Parathyroid adenoma (tissue), 2 donors: ENCODE data around the gene ACOT8.

Source experiments
- H2AFZ ChIP-seq: fragments of 300-600 bp; sonication (generic); one replicate; pipeline ENCODE4 v1.7.0; 2017; ENCODE audit warnings: antibody characterized with exemption, mild to moderate bottlenecking
- H3K27ac ChIP-seq: fragments of 300-600 bp; sonication (generic); one replicate; pipeline ENCODE4 v1.7.0; 2017
- H3K27me3 ChIP-seq: fragments of 300-600 bp; sonication (generic); one replicate; pipeline ENCODE4 v1.7.0; 2017; ENCODE audit warnings: low read length; ENCODE audit not compliant: control insufficient read depth, insufficient read depth
- H3K36me3 ChIP-seq: fragments of 300-600 bp; sonication (generic); one replicate; pipeline ENCODE4 v1.7.0; 2017; ENCODE audit warnings: low read length; ENCODE audit not compliant: control insufficient read depth, insufficient read depth
- H3K4me1 ChIP-seq: fragments of 300-600 bp; sonication (generic); one replicate; pipeline ENCODE4 v1.7.0; 2017; ENCODE audit warnings: control low read depth
- H3K4me2 ChIP-seq: fragments of 300-600 bp; sonication (generic); one replicate; pipeline ENCODE4 v1.7.0; 2017; ENCODE audit warnings: low read length
- H3K4me3 ChIP-seq: fragments of 300-600 bp; sonication (generic); one replicate; pipeline ENCODE4 v1.7.0; 2017; ENCODE audit warnings: low read depth, low read length
- H3K79me2 ChIP-seq: fragments of 300-600 bp; sonication (generic); one replicate; pipeline ENCODE4 v1.7.0; 2017; ENCODE audit warnings: control low read depth
- H3K9ac ChIP-seq: fragments of 300-600 bp; sonication (generic); one replicate; pipeline ENCODE4 v1.7.0; 2017; ENCODE audit warnings: mild to moderate bottlenecking
- H3K9me3 ChIP-seq: fragments of 300-600 bp; sonication (generic); one replicate; pipeline ENCODE4 v1.7.0; 2017; ENCODE audit warnings: low read length; ENCODE audit not compliant: control insufficient read depth
- CTCF ChIP-seq: fragments of 300-600 bp; sonication (generic); IDR thresholded peaks from one replicate; pipeline ENCODE4 v1.7.0; 2017; ENCODE audit warnings: antibody characterized with exemption, mild to moderate bottlenecking
- donor health status: primary hyperparathyroidism.

ACOT8 gene

DNA sequence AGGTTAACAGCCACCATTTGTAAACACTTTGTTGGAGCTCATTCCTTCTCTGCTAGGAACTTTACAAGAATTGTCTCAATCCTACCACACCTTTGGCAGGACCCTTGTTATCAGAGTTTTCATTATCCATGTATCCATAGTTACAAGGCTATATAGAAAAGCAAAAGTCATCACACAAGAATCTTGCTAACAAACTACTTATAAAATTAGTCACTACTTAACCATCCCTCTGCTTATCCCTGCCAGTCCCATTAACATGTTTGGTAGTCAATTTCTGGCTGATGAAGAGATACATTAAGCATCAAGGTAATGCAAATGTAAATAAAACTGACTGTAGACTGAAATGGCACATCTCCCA is 10.6 kb upstream of the ACOT8 start:
- Histone ChIP-seq H3K4me2 (no peak overlapping the region), H3K36me3 (no peaks in the 10 kb centered on the region), H3K4me3 (no peak overlapping the region), H3K27ac (no peak overlapping the region), H3K9ac (no peak overlapping the region), H3K4me1 (no peaks in the 10 kb centered on the region), H3K79me2 (no peaks in the 10 kb centered on the region), H3K27me3 (no peaks in the 10 kb centered on the region), H3K9me3 (no peaks in the 10 kb centered on the region), H2AFZ (no peak overlapping the region)
- TF ChIP-seq CTCF, result no peak

GRCh38 chr20:45867136-45867818 is 10.1 kb upstream of the ACOT8 start:
- TF ChIP-seq CTCF, result no peak
- Histone ChIP-seq H3K4me3 (no peak overlapping the region), H2AFZ (no peak overlapping the region), H3K9me3 (no peaks in the 10 kb centered on the region), H3K79me2 (peaks cover 3% of the 10 kb centered on the region), H3K27ac (no peak overlapping the region), H3K4me2 (no peak overlapping the region), H3K9ac (no peak overlapping the region), H3K36me3 (no peaks in the 10 kb centered on the region), H3K27me3 (no peaks in the 10 kb centered on the region), H3K4me1 (no peaks in the 10 kb centered on the region)

DNA sequence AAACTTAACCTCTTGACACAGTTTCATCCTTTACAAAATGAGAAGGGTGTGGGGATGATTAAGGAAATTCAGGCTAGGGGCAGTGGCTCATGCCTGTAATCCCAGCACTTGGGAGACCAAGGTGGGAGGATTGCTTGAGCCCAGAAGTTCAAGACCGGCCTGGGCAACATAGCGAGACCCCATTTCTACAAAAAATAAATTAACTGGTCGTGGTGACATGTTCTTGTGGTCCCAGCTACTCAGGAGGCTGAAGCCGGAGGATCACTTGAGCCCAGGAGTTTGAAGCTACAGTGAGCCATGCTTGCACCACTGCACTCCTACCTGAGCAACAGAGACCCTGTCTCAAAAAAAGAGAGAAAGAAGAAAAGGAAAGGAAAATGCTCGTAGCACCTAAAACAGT is 9.3 kb upstream of the ACOT8 start:
- H3K4me3 ChIP-seq, result no peak overlapping the region
- H3K9me3 ChIP-seq, result no peaks in the 10 kb centered on the region
- H2AFZ ChIP-seq, result no peak overlapping the region
- no peak overlapping the region for H3K4me2 ChIP-seq
- H3K36me3 ChIP-seq, result no peaks in the 10 kb centered on the region
- H3K9ac ChIP-seq, result no peak overlapping the region
- H3K27me3 ChIP-seq, result no peaks in the 10 kb centered on the region
- no peak overlapping the region for H3K27ac ChIP-seq
- no peak for TF ChIP-seq CTCF
- H3K79me2 ChIP-seq, result peaks cover 3% of the 10 kb centered on the region
- no peaks in the 10 kb centered on the region for H3K4me1 ChIP-seq

DNA sequence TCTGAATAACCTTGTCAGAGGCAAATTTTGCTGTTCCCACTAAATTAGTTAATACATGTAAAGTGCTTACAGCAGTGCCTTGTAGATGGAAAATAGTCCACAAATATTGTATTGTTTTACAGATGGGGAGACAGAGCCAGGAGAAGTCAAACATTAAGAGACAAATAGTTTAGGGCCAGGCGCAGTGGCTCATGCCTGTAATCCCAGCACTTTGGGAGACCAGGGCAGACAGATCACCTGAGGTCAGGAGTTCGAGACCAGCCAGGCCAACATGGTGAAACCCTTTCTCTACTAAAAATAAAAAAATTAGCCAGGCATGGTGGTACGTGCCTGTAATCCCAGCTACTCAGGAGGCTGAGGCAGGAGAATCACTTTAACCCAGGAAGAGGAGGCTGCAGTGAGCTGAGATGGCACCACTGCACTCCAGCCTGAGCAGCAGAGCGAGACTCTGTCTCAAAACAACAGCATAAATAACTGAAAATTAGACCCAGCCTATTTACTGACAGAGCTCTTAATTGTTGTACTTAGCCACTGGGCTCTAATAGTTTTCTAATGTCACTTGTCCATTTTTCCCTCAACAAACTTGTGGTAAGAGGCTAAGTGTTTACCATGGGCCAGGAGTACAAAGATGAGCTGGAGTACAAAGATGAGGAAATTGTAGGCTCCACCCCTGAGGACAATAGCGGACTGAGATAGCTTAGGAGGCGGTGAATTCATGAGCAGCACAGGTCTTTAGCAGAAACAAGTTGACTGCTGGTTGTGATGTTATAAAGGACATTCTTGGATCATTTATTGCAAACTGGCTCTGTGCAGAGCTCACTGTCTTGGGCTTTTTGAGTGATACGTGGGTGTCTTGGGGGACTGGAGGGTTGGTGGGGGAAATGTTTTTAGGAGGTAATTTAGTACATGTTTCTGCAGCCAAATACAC is 6.6 kb upstream of the ACOT8 start:
- H3K4me2 ChIP-seq, result no peak overlapping the region
- no peaks in the 10 kb centered on the region for H3K36me3 ChIP-seq
- no peaks in the 10 kb centered on the region for H3K4me1 ChIP-seq
- no peak overlapping the region for H2AFZ ChIP-seq
- H3K27ac ChIP-seq, result no peak overlapping the region
- no peak overlapping the region for H3K4me3 ChIP-seq
- no peaks in the 10 kb centered on the region for H3K9me3 ChIP-seq
- TF ChIP-seq CTCF, result no peak
- H3K79me2 ChIP-seq, result peaks cover 3% of the 10 kb centered on the region
- no peaks in the 10 kb centered on the region for H3K27me3 ChIP-seq
- no peak overlapping the region for H3K9ac ChIP-seq
